Fibroblast of mammary gland (primary cell): Measurements from ENCODE around the gene GARIN5B.

Source experiments
- DNase-seq: peaks from one replicate; pipeline ENCODE4 v3.0.0-alpha.2; 2010; ENCODE audit warnings: low read depth
- H3K4me3 ChIP-seq: 2 replicates; pipeline ENCODE4 v1.5.1; 2011; ENCODE audit warnings: low read depth, mild to moderate bottlenecking, low read length, moderate library complexity; ENCODE audit not compliant: control insufficient read depth
- CTCF ChIP-seq: conservative IDR thresholded peaks from 2 replicates; pipeline ENCODE4 v1.5.1; 2011; ENCODE audit warnings: low read depth, low read length, inconsistent platforms; ENCODE audit not compliant: control insufficient read depth, insufficient read depth

GARIN5B gene

DNA sequence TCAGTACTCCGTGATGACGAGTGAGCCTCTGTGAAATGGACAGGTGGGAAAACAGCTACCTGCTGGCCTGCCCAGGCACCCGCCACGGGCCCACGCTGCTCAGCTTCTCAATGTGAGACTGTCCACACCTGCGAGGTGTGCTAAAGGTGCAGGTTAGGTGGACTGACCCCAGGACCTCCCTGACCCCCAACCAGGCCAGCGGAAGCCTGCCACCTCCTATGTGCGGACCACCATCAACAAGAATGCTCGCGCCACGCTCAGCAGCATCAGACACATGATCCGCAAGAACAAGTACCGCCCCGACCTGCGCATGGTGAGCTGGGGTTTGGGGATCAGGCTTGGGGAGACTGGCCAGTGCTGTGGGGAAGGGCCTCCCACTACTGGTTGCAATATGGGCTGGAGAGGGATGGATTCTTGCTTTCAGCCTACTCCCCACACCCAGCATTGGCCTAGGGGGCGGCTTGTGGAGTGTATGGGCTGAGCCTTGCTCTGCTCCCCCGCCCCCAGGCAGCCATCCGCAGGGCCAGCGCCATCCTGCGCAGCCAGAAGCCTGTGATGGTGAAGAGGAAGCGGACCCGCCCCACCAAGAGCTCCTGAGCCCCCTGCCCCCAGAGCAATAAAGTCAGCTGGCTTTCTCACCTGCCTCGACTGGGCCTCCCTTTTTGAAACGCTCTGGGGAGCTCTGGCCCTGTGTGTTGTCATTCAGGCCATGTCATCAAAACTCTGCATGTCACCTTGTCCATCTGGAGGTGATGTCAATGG is 24.9 kb upstream of the GARIN5B start:
- DNase-seq = no peak
- peak overlapping the region; percentile 99 for H3K4me3 ChIP-seq
- no peak for TF ChIP-seq CTCF

- no peak for DNase-seq
- TF ChIP-seq CTCF = no peak
- H3K4me3 ChIP-seq = peak overlapping the region; percentile 99
These were observed 23.5 kb upstream of the GARIN5B start for GRCh38 chr19:55386493-55386971.

- TF ChIP-seq CTCF = no peak
- DNase-seq = peak; percentile 97
These were observed 22.8 kb upstream of the GARIN5B start, which contains the start of gene RPL28 for GRCh38 chr19:55385724-55386492. RPL28 (plus strand) TSS chr19:55385932; CDS start chr19:55386358, 426 bp downstream.

DNA sequence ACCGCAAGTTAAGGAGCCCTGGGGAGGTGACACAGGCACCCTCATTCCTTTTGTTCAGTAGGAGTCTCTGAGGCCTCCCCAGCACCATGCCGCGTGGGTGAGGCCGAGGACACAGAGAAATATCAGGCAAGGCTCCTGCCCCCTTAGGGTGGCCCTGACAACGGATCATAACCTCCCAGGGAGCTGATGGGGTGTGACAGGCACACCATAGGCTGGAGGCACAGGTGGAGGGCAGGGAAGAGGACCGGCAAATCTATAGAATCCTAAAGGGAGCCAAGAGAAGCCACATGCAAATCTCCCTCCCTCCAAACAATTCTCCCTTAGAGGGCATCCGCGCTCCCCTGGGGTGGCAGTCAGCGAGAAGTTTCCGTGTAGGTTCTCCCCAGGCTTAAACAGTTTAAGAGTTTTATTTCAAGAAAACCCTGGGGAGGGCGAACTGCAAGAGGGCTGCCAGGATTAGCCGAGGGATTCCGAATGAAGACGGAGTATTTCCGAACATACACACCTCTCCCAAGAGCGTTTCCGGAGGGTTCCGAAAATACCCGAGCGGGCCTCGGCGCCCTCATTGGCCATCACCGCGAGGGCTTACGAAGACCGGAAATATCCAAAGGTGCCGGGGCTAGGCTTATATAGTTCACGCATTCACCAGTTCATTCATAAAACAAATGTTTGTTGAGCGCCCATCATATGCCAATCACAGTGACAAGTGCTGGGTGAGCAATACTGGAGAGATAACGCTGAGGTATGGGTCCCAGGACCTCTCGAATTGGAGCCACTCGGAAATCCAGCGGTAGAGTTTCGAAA is 22.1 kb upstream of the GARIN5B start:
- H3K4me3 ChIP-seq = peak overlapping the region; percentile 99
- DNase-seq = peak; percentile 95
- no peak for TF ChIP-seq CTCF

More at GRCh38 chr19:55385724-55386492, 22.8 kb upstream of the GARIN5B start, which contains the start of gene RPL28:
- H3K4me3 ChIP-seq = peak within 1 kb of the TSS; percentile 99

DNA sequence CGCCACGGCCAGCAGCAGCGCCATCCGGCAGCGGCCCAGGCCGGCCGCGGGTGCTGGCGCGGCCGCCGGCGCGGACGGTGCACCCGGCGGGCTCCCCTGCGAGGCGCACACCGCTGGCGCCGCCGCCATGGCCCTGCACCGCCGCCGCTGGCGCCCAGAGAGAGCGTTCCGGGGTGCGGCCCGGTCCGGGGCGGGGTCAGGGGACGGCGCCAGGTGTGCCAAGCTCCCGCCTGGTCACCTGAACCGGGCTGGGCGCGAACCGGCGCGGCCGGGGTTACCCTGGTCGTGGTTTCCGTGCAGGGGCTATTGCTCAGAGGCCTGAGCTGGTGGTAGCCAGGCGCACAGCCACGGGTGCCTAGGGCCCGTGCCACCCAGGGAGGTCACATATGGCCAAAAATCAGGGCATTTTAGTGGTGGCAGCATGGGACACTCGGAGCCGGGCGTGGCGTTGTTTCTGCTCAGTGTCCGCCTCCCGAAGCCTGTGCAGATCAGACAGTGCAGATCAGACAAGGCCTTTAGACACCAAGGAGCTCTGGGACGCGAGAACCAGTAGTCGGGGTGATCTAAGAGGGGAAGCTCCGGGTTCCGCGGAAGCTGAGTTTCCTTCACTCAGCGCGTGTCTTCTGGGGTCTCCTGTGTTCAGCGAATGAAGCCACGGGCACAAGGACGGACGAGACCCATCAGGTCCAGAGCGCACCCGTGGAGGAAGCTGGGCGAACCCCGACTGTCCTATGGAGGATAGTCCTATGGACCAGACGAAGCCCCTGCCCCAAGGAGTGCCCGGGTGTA is 21.3 kb upstream of the GARIN5B start, which contains the start of gene TMEM238:
Gene TMEM238, minus strand, starts transcription at position 162 of the 789 bp plus-strand sequence. Its CDS starts 33 bp downstream, at position 129.
- peak within 1 kb of the TSS; percentile 99 for H3K4me3 ChIP-seq
- no peak for TF ChIP-seq CTCF
- DNase-seq = no peak
